ENCODE measurements around the gene GNA15.
A peak's percentile ranks its signal among the peaks of the same experiment; 100 is the strongest.

GNA15 gene

GRCh38 chr19:3122512-3122870 is 13.3 kb upstream of the GNA15 start:
- no peak for DNase-seq

- peak; percentile 17 for DNase-seq
These were observed 12.6 kb upstream of the GNA15 start for GRCh38 chr19:3123088-3123721.

DNA sequence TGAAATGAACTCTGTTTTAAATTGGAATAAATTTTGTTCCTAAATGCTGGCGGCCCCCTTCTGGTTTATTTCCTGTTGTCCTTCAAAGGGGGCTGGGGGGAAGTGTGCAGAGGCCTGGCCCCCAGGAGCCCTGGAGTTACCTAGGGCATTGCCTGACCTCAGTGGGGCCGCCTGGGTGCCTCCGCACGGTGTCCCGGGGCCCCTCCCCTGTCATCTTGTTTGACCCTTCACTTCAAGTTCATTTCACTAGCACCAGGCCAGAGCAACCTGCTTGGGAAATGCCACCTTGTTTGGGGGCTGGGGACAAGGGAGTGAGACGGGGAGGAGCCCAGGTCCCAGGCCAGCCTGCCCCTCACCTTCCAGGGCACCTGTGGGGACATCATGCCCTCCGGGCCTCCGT is 11.9 kb upstream of the GNA15 start:
- no peak for DNase-seq

- DNase-seq, result peak; percentile 14
These were observed 11.2 kb upstream of the GNA15 start for GRCh38 chr19:3124630-3125029.

DNA sequence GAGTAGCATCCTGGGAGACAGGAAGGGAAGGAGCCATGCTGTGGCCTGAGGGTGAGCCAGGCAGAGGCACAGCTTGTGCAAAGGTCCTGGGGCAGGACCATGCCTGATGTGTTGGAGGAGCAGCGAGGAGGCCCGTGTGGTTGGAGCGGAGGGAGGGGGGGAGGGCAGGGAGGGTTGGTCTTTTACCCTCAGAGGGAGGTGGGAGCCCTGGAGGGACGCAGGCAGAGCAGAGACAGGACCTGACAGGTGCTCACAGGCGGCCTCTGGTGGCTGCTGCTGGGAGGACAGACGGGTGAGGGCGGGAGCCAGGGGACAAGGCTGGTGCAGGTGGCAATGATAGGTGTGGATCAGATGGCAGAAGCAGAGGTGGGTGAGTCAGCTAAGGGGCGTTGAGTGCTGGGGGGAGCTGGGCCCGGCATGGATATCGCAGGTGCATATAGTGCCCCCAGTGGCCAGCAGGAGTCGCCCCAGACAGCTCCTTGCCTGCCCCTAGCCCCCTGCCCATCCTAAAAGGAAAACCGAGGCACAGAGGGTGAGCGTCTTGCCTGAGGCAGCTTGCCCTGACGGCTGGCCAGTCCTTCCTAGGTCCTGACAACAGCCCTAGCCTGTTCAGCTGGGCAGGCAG is 9.8 kb upstream of the GNA15 start:
- peak; percentile 56 for DNase-seq

DNA sequence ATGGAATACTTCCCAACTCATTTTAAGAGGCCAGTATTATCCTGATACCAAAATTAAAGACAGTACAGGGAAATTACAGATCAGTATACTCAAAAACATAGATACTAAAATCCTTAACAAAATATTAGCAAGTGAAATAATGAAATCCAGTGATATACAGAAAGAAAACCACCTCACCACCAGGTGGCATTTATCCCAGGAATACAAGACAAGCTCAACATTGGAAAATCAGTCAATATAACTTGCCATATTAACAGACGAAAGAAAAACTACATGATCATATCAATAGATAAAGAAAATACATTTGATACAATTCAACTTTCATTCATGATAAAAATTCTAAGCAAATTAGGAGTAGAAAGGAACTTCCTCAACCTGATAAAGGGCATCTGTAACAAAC is 6.7 kb upstream of the GNA15 start:
- no peak for DNase-seq

- no peak for DNase-seq
These were observed 4.7 kb upstream of the GNA15 start for GRCh38 chr19:3131168-3131567.

DNA sequence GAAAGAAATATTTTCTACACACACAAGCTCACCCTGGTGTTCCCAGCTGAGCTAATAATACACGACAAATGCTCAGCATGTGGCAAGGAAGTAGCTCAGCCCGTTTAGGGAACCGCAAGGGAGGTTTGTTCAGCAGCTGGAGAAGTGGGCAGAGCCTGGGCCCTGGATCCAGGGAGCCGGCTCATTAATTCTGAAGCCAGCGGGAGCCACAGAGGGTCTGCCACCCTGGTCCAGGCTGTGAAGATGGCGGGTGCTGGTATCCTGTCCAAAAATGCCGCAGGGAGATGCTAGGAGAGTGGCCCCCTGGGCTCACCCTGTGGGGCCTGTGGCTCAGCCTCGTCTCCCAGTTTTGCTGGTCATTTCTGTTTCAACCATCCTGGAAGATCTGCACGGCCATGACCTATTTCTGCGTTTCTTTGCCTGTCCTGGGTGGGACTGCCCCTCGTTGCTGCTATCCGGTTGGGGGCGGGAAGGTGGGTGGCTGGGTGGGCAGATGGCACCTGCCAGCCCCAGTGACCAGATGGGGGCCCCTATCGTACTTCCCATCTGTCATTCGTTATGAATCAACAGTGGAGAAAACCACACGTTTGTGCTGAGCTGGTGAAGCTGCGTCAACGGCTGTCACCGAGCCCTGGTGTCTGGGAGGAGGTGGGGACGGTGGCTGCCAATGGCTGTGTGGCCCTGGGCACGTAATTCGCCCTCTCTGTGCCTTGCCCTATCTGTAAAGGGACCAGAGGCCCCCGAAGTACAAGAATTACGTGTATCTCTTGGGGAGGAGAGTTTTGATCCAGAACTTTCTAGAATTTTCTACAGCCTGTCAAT is 2.7 kb upstream of the GNA15 start:
- DNase-seq, result peak; percentile 62

GRCh38 chr19:3133793-3134116 is 2.1 kb upstream of the GNA15 start:
- DNase-seq, result no peak

DNA sequence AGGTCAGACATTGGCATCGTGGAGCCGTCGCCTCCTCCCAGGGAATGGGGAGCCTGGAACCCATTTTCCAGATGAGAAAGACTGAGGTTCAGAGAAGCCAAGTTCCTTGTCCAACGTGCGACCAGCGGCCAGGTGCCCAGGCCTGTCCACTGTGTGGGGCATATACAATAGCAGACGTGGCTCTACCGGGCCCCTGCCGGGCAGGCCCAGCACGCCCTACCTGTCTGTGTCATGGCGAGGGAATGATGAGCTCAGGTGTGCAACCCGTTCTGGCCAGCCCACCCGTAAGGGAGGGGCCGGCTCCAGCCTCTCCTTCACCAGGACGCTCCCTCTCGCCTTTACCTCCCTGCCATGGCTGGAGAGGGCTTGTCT is 837 bp downstream of the GNA15 start:
- no peak for DNase-seq

- no peak for DNase-seq
These were observed 1.3 kb downstream of the GNA15 start for GRCh38 chr19:3137119-3137518.

DNA sequence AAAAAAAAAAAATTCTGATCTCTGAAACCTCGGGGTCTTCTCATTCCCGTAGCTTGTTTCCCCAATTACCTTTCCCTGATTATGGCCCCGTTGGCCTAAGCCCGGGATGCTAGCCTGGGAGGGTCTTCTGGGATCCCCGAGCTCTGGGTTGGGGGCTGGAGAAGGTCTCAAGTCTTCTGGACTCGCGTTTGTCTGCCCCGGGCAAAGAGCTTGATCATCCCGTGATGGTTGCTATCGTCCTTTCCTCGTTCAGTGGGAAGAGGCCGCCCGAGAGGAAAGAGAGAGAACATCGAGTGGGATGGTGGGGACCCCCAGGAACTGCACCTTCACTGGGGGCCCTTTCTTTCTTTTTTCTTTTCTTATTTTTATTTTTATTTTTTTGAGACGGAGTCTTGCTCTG is 2.4 kb downstream of the GNA15 start:
- DNase-seq, result no peak

DNA sequence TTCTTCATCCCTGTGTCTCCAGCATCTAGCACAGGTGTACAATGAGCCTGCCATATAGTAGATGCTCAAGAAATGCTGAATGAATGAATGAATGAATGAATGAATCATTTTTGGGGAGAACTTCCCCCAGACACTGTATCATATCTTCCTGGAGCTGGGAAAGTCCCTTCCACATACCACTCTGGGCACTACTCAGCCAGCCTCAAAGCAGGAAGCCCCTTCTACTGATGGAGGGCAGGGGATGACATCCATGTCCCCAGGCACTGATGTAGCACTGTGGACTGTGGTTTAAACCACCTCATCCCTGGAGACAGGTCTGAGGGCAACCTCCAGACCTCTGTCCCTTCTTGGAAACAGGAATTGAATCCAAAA is 4.8 kb downstream of the GNA15 start:
- DNase-seq, result no peak

DNA sequence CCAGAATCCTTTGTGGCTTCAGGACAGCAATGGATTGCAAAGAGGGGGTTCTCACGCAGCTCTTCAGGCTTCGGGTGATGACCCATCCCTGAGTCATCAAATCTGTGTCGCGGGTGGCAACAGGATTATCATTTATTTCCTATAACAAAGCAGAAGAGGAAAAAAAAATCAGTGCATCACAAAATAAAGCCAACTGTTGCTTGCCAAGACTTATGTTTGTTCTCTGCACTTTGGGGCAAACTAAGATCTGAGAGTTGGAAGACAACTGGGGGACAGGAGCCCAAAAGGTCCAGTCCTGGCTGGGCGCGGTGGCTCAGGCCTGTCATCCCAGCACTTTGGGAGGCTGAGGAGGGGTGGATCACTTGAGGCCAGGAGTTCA is 6.4 kb downstream of the GNA15 start:
- DNase-seq, result no peak

GRCh38 chr19:3142781-3143337 is 7.0 kb downstream of the GNA15 start:
- no peak for DNase-seq

DNA sequence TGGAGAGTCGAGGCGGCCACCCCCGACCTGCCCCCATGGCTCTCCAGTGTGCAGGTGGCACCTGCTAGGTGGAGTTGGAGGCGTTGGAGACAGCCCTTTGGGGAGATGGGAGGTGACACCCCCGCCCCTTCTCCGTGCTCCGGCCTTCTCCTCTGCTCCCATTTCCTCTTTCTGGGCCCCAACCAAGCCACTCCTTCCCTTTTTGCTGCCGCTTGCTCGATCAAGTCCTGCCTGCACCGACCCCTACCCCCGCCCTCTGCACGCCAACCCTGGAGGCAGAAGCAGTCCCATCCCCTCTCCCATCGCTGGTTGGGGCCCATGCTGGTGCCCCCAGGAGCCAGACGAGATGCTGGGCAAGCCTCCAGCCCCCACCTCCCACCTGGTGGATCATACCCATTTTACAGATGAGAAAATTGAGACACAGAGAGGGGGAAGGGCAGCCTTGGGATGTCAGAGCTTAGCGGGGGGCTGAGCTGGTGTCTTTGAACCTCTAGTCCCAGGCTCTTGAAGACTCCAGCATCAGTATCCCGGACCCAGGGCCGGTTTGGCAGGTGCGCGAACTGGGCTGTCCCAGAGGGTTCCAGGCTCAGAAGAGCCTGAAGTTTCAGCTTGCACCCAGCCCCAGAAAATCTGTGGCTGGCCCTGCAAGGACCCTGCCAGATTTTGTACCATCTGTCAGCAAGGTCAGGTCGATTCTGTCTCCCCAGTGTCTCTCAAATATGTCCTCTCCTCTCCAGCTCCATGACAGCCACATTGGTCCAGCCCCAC is 10.3 kb downstream of the GNA15 start:
- DNase-seq, result no peak

DNA sequence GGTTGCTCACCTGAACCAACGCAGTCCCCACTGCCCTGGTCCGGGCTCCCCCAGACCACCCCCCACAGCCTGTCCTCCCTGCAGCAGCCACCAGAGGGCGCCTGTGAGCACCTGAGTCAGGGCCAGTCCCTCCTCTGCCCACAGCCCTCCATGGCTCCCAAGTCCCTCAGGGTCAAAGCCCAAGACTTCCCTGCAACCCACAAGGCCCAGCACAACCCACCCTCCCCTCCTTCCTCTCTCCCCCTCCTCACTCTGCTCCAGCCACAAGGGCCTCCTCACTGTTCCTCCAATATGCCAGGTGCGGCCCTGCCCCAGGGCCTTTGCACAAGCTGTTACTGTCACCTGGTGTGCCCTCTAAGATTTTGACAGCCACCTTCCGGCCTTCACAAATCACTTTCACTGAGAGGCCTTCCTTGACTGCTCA is 10.9 kb downstream of the GNA15 start:
- DNase-seq, result no peak

DNA sequence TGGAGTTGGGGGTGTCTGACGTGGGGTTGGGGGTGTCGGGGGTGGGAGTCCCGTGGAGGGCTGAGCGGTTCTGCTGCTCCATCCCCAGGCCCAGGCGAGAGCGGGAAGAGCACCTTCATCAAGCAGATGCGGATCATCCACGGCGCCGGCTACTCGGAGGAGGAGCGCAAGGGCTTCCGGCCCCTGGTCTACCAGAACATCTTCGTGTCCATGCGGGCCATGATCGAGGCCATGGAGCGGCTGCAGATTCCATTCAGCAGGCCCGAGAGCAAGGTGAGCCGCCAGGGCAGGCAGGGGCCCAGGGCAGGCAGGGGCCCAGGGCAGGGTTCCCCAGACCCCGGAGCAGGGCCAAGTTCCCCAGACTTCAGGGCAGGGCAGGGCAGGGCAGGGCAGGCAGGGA is 12.7 kb downstream of the GNA15 start:
- no peak for DNase-seq

DNA sequence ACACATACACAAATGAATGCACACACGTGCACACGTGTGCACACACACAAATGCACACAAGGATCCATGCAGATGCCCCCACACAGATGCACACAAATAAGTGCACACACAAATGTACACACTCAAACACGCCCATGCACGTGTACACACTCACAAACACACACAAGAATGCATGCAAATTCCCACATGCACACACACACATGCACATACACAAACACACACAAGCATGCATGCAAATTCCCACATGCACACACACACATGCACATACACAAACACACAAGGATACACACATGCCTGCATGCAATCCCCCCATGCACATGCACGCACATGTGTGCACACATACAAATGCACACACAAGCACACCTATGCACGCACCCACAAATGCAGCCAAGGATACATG is 13.3 kb downstream of the GNA15 start:
- DNase-seq, result no peak

GRCh38 chr19:3149526-3150505 is 14.0 kb downstream of the GNA15 start:
- no peak for DNase-seq

DNA sequence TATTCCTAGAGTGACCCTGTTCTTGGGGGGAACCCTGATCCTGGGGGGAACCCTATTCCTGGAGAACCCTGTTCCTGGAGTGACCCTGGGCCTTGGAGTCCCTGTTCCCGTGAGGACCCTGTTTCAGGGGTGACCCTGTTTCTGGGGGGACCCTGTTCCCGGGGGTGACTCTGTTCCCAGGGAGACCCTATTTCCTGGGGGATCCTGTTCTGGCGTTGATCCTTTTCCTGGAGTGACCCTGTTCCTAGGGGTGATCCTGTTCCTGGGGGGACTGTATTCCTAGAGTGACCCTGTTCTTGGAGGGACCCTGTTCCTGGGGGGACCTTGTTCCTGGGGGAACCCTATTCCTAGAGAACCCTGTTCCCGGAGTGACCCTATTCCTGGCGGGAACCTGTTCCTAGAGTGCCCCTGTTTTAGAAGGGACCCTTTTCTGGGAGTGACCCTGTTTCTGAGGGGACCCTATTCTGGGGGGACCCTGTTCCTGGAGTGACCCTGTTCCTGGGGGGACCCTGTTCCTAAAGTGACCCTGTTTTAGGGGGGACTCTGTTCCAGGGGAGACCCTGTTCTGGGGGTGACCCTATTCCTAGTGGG is 15.0 kb downstream of the GNA15 start:
- no peak for DNase-seq
